ENCODE data around the gene HSF5.
A peak's percentile ranks its signal among the peaks of the same experiment; 100 is the strongest.

The HSF5 gene

GRCh38 chr17:58487589-58488427 lies at the start of gene HSF5:
Gene HSF5 (minus strand): TSS chr17:58488408. CDS start chr17:58488274, 134 bp downstream.
- no peak for DNase-seq (ENCODE audit: low spot score)

- no peak for DNase-seq (ENCODE audit: low spot score)
These were observed 49.1 kb upstream of the HSF5 start for GRCh38 chr17:58537266-58537665.

GRCh38 chr17:58536542-58536941 lies 48.3 kb upstream of the HSF5 start:
- DNase-seq (ENCODE audit: low spot score) = no peak

GRCh38 chr17:58535431-58535830 lies 47.2 kb upstream of the HSF5 start:
- peak; percentile 92 for DNase-seq (ENCODE audit: low spot score)

GRCh38 chr17:58534901-58535421 lies 46.8 kb upstream of the HSF5 start:
- peak; percentile 82 for DNase-seq (ENCODE audit: low spot score)

GRCh38 chr17:58534331-58534730 lies 46.1 kb upstream of the HSF5 start:
- no peak for DNase-seq (ENCODE audit: low spot score)

- DNase-seq (ENCODE audit: low spot score) = no peak
These were observed 45.5 kb upstream of the HSF5 start for GRCh38 chr17:58533616-58534188.

GRCh38 chr17:58532555-58532951 lies 44.3 kb upstream of the HSF5 start:
- no peak for DNase-seq (ENCODE audit: low spot score)

- peak; percentile 33 for DNase-seq (ENCODE audit: low spot score)
These were observed 43.7 kb upstream of the HSF5 start for GRCh38 chr17:58531661-58532554.

GRCh38 chr17:58531122-58531521 lies 42.9 kb upstream of the HSF5 start:
- no peak for DNase-seq (ENCODE audit: low spot score)

- no peak for DNase-seq (ENCODE audit: low spot score)
These were observed 42.4 kb upstream of the HSF5 start for GRCh38 chr17:58530655-58531054.

- no peak for DNase-seq (ENCODE audit: low spot score)
These were observed 41.1 kb upstream of the HSF5 start for GRCh38 chr17:58529275-58529674.

- no peak for DNase-seq (ENCODE audit: low spot score)
These were observed 40.2 kb upstream of the HSF5 start for GRCh38 chr17:58528443-58528842.

- no peak for DNase-seq (ENCODE audit: low spot score)
These were observed 39.7 kb upstream of the HSF5 start for GRCh38 chr17:58527949-58528348.

- no peak for DNase-seq (ENCODE audit: low spot score)
These were observed 39.1 kb upstream of the HSF5 start for GRCh38 chr17:58527306-58527705.

GRCh38 chr17:58525239-58525638 lies 37.0 kb upstream of the HSF5 start:
- no peak for DNase-seq (ENCODE audit: low spot score)

GRCh38 chr17:58521680-58522079 lies 33.5 kb upstream of the HSF5 start:
- DNase-seq (ENCODE audit: low spot score) = no peak

GRCh38 chr17:58520843-58521430 lies 32.7 kb upstream of the HSF5 start:
- no peak for DNase-seq (ENCODE audit: low spot score)

GRCh38 chr17:58517928-58518609 lies 29.9 kb upstream of the HSF5 start:
- peak; percentile 100 for DNase-seq (ENCODE audit: low spot score)

GRCh38 chr17:58517378-58517927 lies 29.2 kb upstream of the HSF5 start:
- DNase-seq (ENCODE audit: low spot score) = no peak
